CD4-positive, alpha-beta memory T cell (primary cell): Measurements from ENCODE around the gene ATP5MC2. TPM values are rescaled to one million over a fixed set of nuclear protein-coding genes. Genes with fewer than 3 reads are reported as not detected.

Source experiments
- CTCF ChIA-PET: fragments of 350-600 bp; sonication (Branson Sonifier 250); formaldehyde crosslinking; loops from one replicate; lab custom pipeline; 2021; ENCODE audit warnings: inconsistent platforms; ENCODE audit not compliant: partially characterized antibody; lab: Charles Lee
- POLR2A ChIA-PET: fragments of 350-600 bp; sonication (Branson Sonifier 250); formaldehyde crosslinking; loops from one replicate; lab custom pipeline; 2021; ENCODE audit not compliant: partially characterized antibody; lab: Charles Lee
- DNase-seq, 5 donors: peaks; one replicate each; pipeline versions ENCODE4 v3.0.0 to v3.0.0-alpha.2; 2020 to 2022; ENCODE audit warnings: mixed read lengths in 1 of 5
- H3K27ac ChIP-seq: one replicate; pipeline ENCODE4 v1.7.0; 2013; ENCODE audit warnings: low read depth, low read length
- H3K27me3 ChIP-seq: 2 replicates; pipeline ENCODE4 v1.7.0; 2013; ENCODE audit warnings: mild to moderate bottlenecking, low read length, moderate library complexity; ENCODE audit not compliant: insufficient read depth
- H3K36me3 ChIP-seq: 2 replicates; pipeline ENCODE4 v1.7.0; 2013; ENCODE audit warnings: mild to moderate bottlenecking, low read length, moderate library complexity; ENCODE audit not compliant: insufficient read depth
- H3K4me1 ChIP-seq: 2 replicates; pipeline ENCODE4 v1.7.0; 2013; ENCODE audit warnings: mild to moderate bottlenecking, low read length, moderate library complexity; ENCODE audit not compliant: insufficient read depth
- H3K4me3 ChIP-seq, 2 donors: one replicate each; pipeline ENCODE4 v1.7.0; 2013; ENCODE audit warnings: low read length in 2 of 2, mild to moderate bottlenecking in 1 of 2
- H3K9me3 ChIP-seq, 2 donors: one replicate each; pipeline ENCODE4 v1.7.0; 2013; ENCODE audit warnings: low read length in 2 of 2, control low read depth in 1 of 2; ENCODE audit not compliant: control insufficient read depth in 1 of 2
- H3K27ac Mint-ChIP-seq, 7 donors: one replicate each; pipeline ENCODE4 v1.8.0; 2020 to 2021; ENCODE audit warnings: mixed read lengths in 7 of 7, mild to moderate bottlenecking in 6 of 7, inconsistent platforms in 3 of 7, moderate library complexity in 3 of 7
- H3K27me3 Mint-ChIP-seq, 2 donors: one replicate each; pipeline ENCODE4 v1.8.0; 2020 to 2021; ENCODE audit warnings: mixed read lengths in 2 of 2
- H3K36me3 Mint-ChIP-seq, 2 donors: one replicate each; pipeline ENCODE4 v1.8.0; 2020 to 2021; ENCODE audit warnings: mixed read lengths in 2 of 2, inconsistent platforms in 1 of 2, mild to moderate bottlenecking in 1 of 2
- H3K4me1 Mint-ChIP-seq, 4 donors: one replicate each; pipeline ENCODE4 v1.8.0; 2020 to 2021; ENCODE audit warnings: mixed read lengths in 4 of 4, mild to moderate bottlenecking in 1 of 4
- H3K4me3 Mint-ChIP-seq, 8 donors: one replicate each; pipeline ENCODE4 v1.8.0; 2020 to 2021; ENCODE audit warnings: mixed read lengths in 8 of 8, mild to moderate bottlenecking in 7 of 8, moderate library complexity in 6 of 8, inconsistent platforms in 3 of 8
- H3K9me3 Mint-ChIP-seq, 8 donors: one replicate each; pipeline ENCODE4 v1.8.0; 2020 to 2021; ENCODE audit warnings: mixed read lengths in 8 of 8, mild to moderate bottlenecking in 5 of 8, inconsistent platforms in 3 of 8, moderate library complexity in 1 of 8
- intact Hi-C: fragments of 100-400 bp; cut with micrococcal nuclease; formaldehyde crosslinking; loops from one replicate; pipeline ENCODE4 v1.15.1; 2023
- polyA plus RNA-seq, 2 donors: library from polyadenylated mRNA; unstranded; fragments of 300-500 nt; fragmentation: Illumina TruSeq; gene quantifications; one replicate each; pipeline ENCODE4 v1.2.3, GENCODE V29; 2021
- total RNA-seq, 2 experiments: library from RNA; stranded (reverse); gene quantifications; one replicate each; pipeline ENCODE4 v1.2.3, GENCODE V29; 2021

The ATP5MC2 gene
- total and polyA plus RNA-seq, 4 experiments from 2014 or later, result 238 to 581 (median 382) TPM

- Mint-ChIP-seq H3K4me3 (peak overlapping the region; percentile 98 to 99 (median 98)), H3K27ac (peak overlapping the region; percentile 89 to 99 (median 98)), H3K36me3 (peaks cover 0 to 13% of the 10 kb centered on the region in 2 donors), H3K9me3 (peaks cover 0 to 2% (median 0%) of the 10 kb centered on the region in 8 donors), H3K4me1 (peaks cover 31 to 51% (median 41%) of the 10 kb centered on the region in 4 donors), H3K27me3 (no peaks in the 10 kb centered on the region)
- Histone ChIP-seq H3K4me3 (peak overlapping the region; percentile 84 to 96), H3K9me3 (no peaks in the 10 kb centered on the region), H3K27me3 (no peaks in the 10 kb centered on the region), H3K4me1 (peaks cover 37% of the 10 kb centered on the region), H3K27ac (peak overlapping the region; percentile 83), H3K36me3 (no peaks in the 10 kb centered on the region)
- DNase-seq, result no peak
- CTCF ChIA-PET, result interaction anchor here (0.9 to 2.2 kb wide), 4 partner anchors 11 to 120 kb away, joined by 3 to 13 read pairs (median 4); partner anchors contain the start of gene ATP5MC2
- intact Hi-C loops, result loop anchor here (1.0 kb wide), 4 partner anchors 50 to 620 kb away; partner anchors contain the start of genes ATP5MC2, CALCOCO1, EIF4B and TARBP2
- POLR2A ChIA-PET, result interaction anchor here (0.6 to 5.9 kb wide), 7 partner anchors 11 to 1806 kb away, joined by 3 to 38 read pairs (median 3); partner anchors contain the start of genes ATP5MC2, SP1 and TARBP2
These were observed 49.1 kb downstream of the ATP5MC2 start for GRCh38 chr12:53626702-53627169.

GRCh38 chr12:53625946-53626701, 49.8 kb downstream of the ATP5MC2 start, which contains the start of gene ATF7:
Gene ATF7, minus strand, starts transcription at chr12:53626382. Its CDS starts 25,382 bp downstream, at chr12:53601000.
- peak within 1 kb of the TSS; percentile 83 for H3K27ac ChIP-seq
- Mint-ChIP-seq H3K9me3 (peaks cover 0 to 2% (median 0%) of the 10 kb centered on the region in 8 donors), H3K27ac (peak within 1 kb of the TSS; percentile 89 to 99 (median 98)), H3K27me3 (no peaks in the 10 kb centered on the region), H3K36me3 (peaks cover 0 to 17% of the 10 kb centered on the region in 2 donors), H3K4me3 (peak within 1 kb of the TSS; percentile 98 to 99 (median 98)), H3K4me1 (peaks cover 35 to 57% (median 46%) of the 10 kb centered on the region in 4 donors)
- peak; percentile 97 to 100 (median 98) for DNase-seq
- no peaks in the 10 kb centered on the region for H3K9me3 ChIP-seq
- intact Hi-C loops, result loop anchor here (1.0 kb wide), 4 partner anchors 50 to 620 kb away; partner anchors contain the start of genes ATP5MC2, CALCOCO1, EIF4B and TARBP2
- peak within 1 kb of the TSS; percentile 84 to 96 for H3K4me3 ChIP-seq
- H3K36me3 ChIP-seq, result no peaks in the 10 kb centered on the region
- no peaks in the 10 kb centered on the region for H3K27me3 ChIP-seq
- H3K4me1 ChIP-seq, result peaks cover 37% of the 10 kb centered on the region
- ChIA-PET CTCF (interaction anchor here (0.7 to 2.2 kb wide), 6 partner anchors 10 to 121 kb away, joined by 3 to 13 read pairs (median 4); partner anchors contain the start of gene ATP5MC2), POLR2A (interaction anchor here (0.9 to 5.9 kb wide), 6 partner anchors 10 to 1805 kb away, joined by 3 to 38 read pairs (median 4); partner anchors contain the start of genes ATP5MC2, SP1 and TARBP2)

- Mint-ChIP-seq H3K27me3 (no peaks in the 10 kb centered on the region), H3K9me3 (peaks cover 0 to 2% (median 0%) of the 10 kb centered on the region in 8 donors), H3K36me3 (peaks cover 0 to 17% of the 10 kb centered on the region in 2 donors), H3K4me3 (peak overlapping the region; percentile 98 to 99 (median 98)), H3K27ac (peak overlapping the region; percentile 89 to 99 (median 98)), H3K4me1 (peaks cover 37 to 60% (median 48%) of the 10 kb centered on the region in 4 donors)
- Histone ChIP-seq H3K36me3 (no peaks in the 10 kb centered on the region), H3K4me3 (peak overlapping the region; percentile 84 to 96), H3K9me3 (no peaks in the 10 kb centered on the region), H3K27me3 (no peaks in the 10 kb centered on the region), H3K4me1 (peaks cover 37% of the 10 kb centered on the region), H3K27ac (peak overlapping the region; percentile 83)
- no peak for DNase-seq
- intact Hi-C loops, result no loop called here
- ChIA-PET POLR2A (interaction anchor here (0.9 to 5.9 kb wide), 6 partner anchors 10 to 1805 kb away, joined by 3 to 38 read pairs (median 4); partner anchors contain the start of genes ATP5MC2, SP1 and TARBP2), CTCF (interaction anchor here (0.7 to 2.2 kb wide), 6 partner anchors 9 to 121 kb away, joined by 3 to 13 read pairs (median 4); partner anchors contain the start of gene ATP5MC2)
These were observed 50.4 kb downstream of the ATP5MC2 start for GRCh38 chr12:53625373-53625945.

- intact Hi-C loops, result no loop called here
- Mint-ChIP-seq H3K27me3 (no peaks in the 10 kb centered on the region), H3K4me3 (peak overlapping the region; percentile 98 to 99 (median 98)), H3K27ac (peak overlapping the region; percentile 89 to 99 (median 98)), H3K9me3 (peaks cover 0 to 2% (median 0%) of the 10 kb centered on the region in 8 donors), H3K4me1 (peaks cover 37 to 60% (median 48%) of the 10 kb centered on the region in 4 donors), H3K36me3 (peaks cover 0 to 17% of the 10 kb centered on the region in 2 donors)
- H3K36me3 ChIP-seq, result no peaks in the 10 kb centered on the region
- CTCF ChIA-PET, result interaction anchor here (1.0 to 1.8 kb wide), 4 partner anchors 8 to 122 kb away, joined by 3 to 5 read pairs (median 4); partner anchors contain the start of gene ATP5MC2
- H3K9me3 ChIP-seq, result no peaks in the 10 kb centered on the region
- POLR2A ChIA-PET, result interaction anchor here (1.4 to 5.9 kb wide), 3 partner anchors 9 to 125 kb away, joined by 4 to 38 read pairs (median 7); partner anchors contain the start of genes ATP5MC2 and TARBP2
- H3K4me3 ChIP-seq, result peak overlapping the region; percentile 84 to 96
- no peak for DNase-seq
- no peaks in the 10 kb centered on the region for H3K27me3 ChIP-seq
- H3K4me1 ChIP-seq, result peaks cover 37% of the 10 kb centered on the region
- peak overlapping the region; percentile 83 for H3K27ac ChIP-seq
These were observed 50.9 kb downstream of the ATP5MC2 start for GRCh38 chr12:53624956-53625355.

- Histone ChIP-seq H3K9me3 (no peaks in the 10 kb centered on the region), H3K4me3 (no peak overlapping the region), H3K27me3 (no peaks in the 10 kb centered on the region), H3K4me1 (peaks cover 37% of the 10 kb centered on the region), H3K27ac (no peak overlapping the region), H3K36me3 (no peaks in the 10 kb centered on the region)
- Mint-ChIP-seq H3K4me1 (peaks cover 37 to 60% (median 48%) of the 10 kb centered on the region in 4 donors), H3K27ac (peak overlapping the region; percentile 17 to 99 (median 89)), H3K4me3 (peak overlapping the region; percentile 98 to 99 (median 98)), H3K36me3 (peaks cover 0 to 17% of the 10 kb centered on the region in 2 donors), H3K9me3 (peaks cover 0 to 2% (median 0%) of the 10 kb centered on the region in 8 donors), H3K27me3 (no peaks in the 10 kb centered on the region)
- CTCF ChIA-PET, result interaction anchor here (0.9 to 1.8 kb wide), 4 partner anchors 9 to 53 kb away, joined by 4 to 6 read pairs (median 5); partner anchors contain the start of gene ATP5MC2
- POLR2A ChIA-PET, result interaction anchor here (1.0 to 5.9 kb wide), 3 partner anchors 52 to 656 kb away, joined by 3 to 38 read pairs (median 5); partner anchors contain the start of genes ATP5MC2, CBX5, HNRNPA1 and TARBP2
- no peak for DNase-seq
- intact Hi-C loops, result no loop called here
These were observed 51.4 kb downstream of the ATP5MC2 start for GRCh38 chr12:53624458-53624857.
